HepG2 (cell line): ENCODE measurements around the gene FRMD8. TPM values are rescaled to one million over a fixed set of nuclear protein-coding genes. Genes with fewer than 3 reads are reported as not detected.

ENCODE experiments used
- AHR ChIP-seq: IDR thresholded peaks from 2 replicates; pipeline ENCODE4 v1.6.1; 2018; ENCODE audit warnings: missing genetic modification reagents, missing compliant biosample characterization
- EED ChIP-seq: sonication (generic); formaldehyde crosslinking; IDR thresholded peaks from 2 replicates; pipeline ENCODE4 v1.5.0; 2020; ENCODE audit warnings: mild to moderate bottlenecking, missing genetic modification reagents
- ETV6 ChIP-seq: sonication (generic); formaldehyde crosslinking; conservative IDR thresholded peaks from 2 replicates; pipeline ENCODE4 v1.4.0; 2020; ENCODE audit warnings: missing genetic modification reagents
- GABPB1 ChIP-seq: IDR thresholded peaks from 2 replicates; pipeline ENCODE4 v1.6.1; 2016; ENCODE audit warnings: mild to moderate bottlenecking, missing genetic modification reagents, moderate library complexity, missing compliant biosample characterization
- KLF11 ChIP-seq: IDR thresholded peaks from 2 replicates; pipeline ENCODE4 v1.6.1; 2016; ENCODE audit warnings: missing compliant biosample characterization
- LCORL ChIP-seq, 2 experiments: fragments of 450-650 bp in 1 of 2; sonication (generic) in 1 of 2; formaldehyde crosslinking in 1 of 2; IDR thresholded peaks; 2 replicates each; pipeline versions ENCODE4 v1.5.0 to v1.6.1; 2017 to 2020; ENCODE audit warnings: antibody characterized with exemption in 1 of 2, missing genetic modification reagents in 1 of 2
- MBD4 ChIP-seq: IDR thresholded peaks from 2 replicates; pipeline ENCODE4 v1.6.1; 2012; ENCODE audit warnings: low read length, inconsistent platforms, borderline replicate concordance
- MYPOP ChIP-seq: sonication (generic); formaldehyde crosslinking; IDR thresholded peaks from 2 replicates; pipeline ENCODE4 v1.8.1; 2023; ENCODE audit warnings: mild to moderate bottlenecking, moderate library complexity, missing genetic modification reagents
- NFKBIZ ChIP-seq: IDR thresholded peaks from 2 replicates; pipeline ENCODE4 v1.6.1; 2018; ENCODE audit warnings: missing genetic modification reagents, missing compliant biosample characterization
- PHF20 ChIP-seq: sonication (generic); formaldehyde crosslinking; IDR thresholded peaks from 2 replicates; pipeline ENCODE4 v1.5.0; 2020; ENCODE audit warnings: mild to moderate bottlenecking, missing genetic modification reagents
- POLR2A ChIP-seq, 2 experiments: IDR thresholded peaks; 2 replicates each; pipeline ENCODE4 v1.6.1; 2011; ENCODE audit warnings: low read depth in 2 of 2, low read length in 2 of 2, mild to moderate bottlenecking in 1 of 2, moderate library complexity in 1 of 2; ENCODE audit not compliant: insufficient read depth in 1 of 2
- RFX3 ChIP-seq: IDR thresholded peaks from 2 replicates; pipeline ENCODE4 v1.6.1; 2016; ENCODE audit warnings: missing biosample characterization, missing genetic modification reagents
- SIX1 ChIP-seq: sonication (generic); formaldehyde crosslinking; IDR thresholded peaks from 2 replicates; pipeline ENCODE4 v1.4.0; 2020; ENCODE audit warnings: missing genetic modification reagents, borderline replicate concordance
- SMAD3 ChIP-seq: sonication (generic); formaldehyde crosslinking; IDR thresholded peaks from 2 replicates; pipeline ENCODE4 v1.4.0; 2020; ENCODE audit warnings: missing genetic modification reagents
- SMAD9 ChIP-seq: sonication (generic); formaldehyde crosslinking; IDR thresholded peaks from 2 replicates; pipeline ENCODE4 v1.5.1; 2020; ENCODE audit warnings: mild to moderate bottlenecking, missing genetic modification reagents
- ZBTB26 ChIP-seq: IDR thresholded peaks from 2 replicates; pipeline ENCODE4 v1.6.1; 2016; ENCODE audit warnings: missing compliant biosample characterization, missing genetic modification reagents, borderline replicate concordance
- ZMYM3 ChIP-seq: sonication (generic); formaldehyde crosslinking; IDR thresholded peaks from 2 replicates; pipeline ENCODE4 v1.5.1; 2020; ENCODE audit warnings: mild to moderate bottlenecking, missing genetic modification reagents
- ZNF468 ChIP-seq: sonication (generic); formaldehyde crosslinking; IDR thresholded peaks from 2 replicates; pipeline ENCODE4 v1.8.0; 2022; ENCODE audit warnings: mild to moderate bottlenecking, moderate library complexity, missing genetic modification reagents
- ZNF749 ChIP-seq: sonication (generic); formaldehyde crosslinking; IDR thresholded peaks from 2 replicates; pipeline ENCODE4 v1.8.0; 2022; ENCODE audit warnings: mild to moderate bottlenecking, missing genetic modification reagents, moderate library complexity, borderline replicate concordance
- ZNF788 ChIP-seq: sonication (generic); formaldehyde crosslinking; IDR thresholded peaks from 2 replicates; pipeline ENCODE4 v1.5.0; 2020; ENCODE audit warnings: mild to moderate bottlenecking, missing genetic modification reagents, borderline replicate concordance
- polyA plus RNA-seq, 8 experiments: library from polyadenylated mRNA; depleted of rRNA in 3 of 8; stranded (reverse) in 7 of 8; unstranded in 1 of 8; fragments of >200 nt; fragmentation: Illumina TruSeq in 4 of 8; extraction: Trizol in 4 of 8; gene quantifications; 2 replicates each; pipeline versions ENCODE4 v1.2.1 to v1.2.3, GENCODE V29; 2011 to 2016; ENCODE audit warnings: low read depth in 4 of 8, missing spikeins in 1 of 8, mixed read lengths in 1 of 8; ENCODE audit not compliant: insufficient read depth in 1 of 8
- total RNA-seq, 5 experiments: library from RNA; depleted of rRNA; stranded (reverse); fragments of >200 nt; fragmentation: Illumina TruSeq; extraction: Trizol; gene quantifications; 2 replicates each; pipeline ENCODE4 v1.2.3, GENCODE V29; 2016; ENCODE audit warnings: low read depth in 1 of 5
- TF ChIP-seq, protein P1 (sequence below): sonication (generic); formaldehyde crosslinking; IDR thresholded peaks from 2 replicates; pipeline ENCODE4 v1.4.0; 2020; ENCODE audit warnings: missing genetic modification reagents, borderline replicate concordance
- TF ChIP-seq, protein P2 (sequence below): sonication (generic); formaldehyde crosslinking; IDR thresholded peaks from 2 replicates; pipeline ENCODE4 v1.8.0; 2022; ENCODE audit warnings: missing genetic modification reagents, mild to moderate bottlenecking, inconsistent platforms, borderline replicate concordance

Gene FRMD8
- total and polyA plus RNA-seq, 2 of the 13 experiments (the other 11 are each of a cell fraction or from before 2014, with no cell fraction given): 5.8 to 20.6 TPM

- TF ChIP-seq LCORL (IDR thresholded peaks at IDR 0.05) (no peak), LCORL (CRISPR knock-in tag; IDR thresholded peaks at IDR 0.05) (peak; percentile 47; the same call in 1 of the 2 replicates), SIX1 (CRISPR knock-in tag) (no peak), ZNF468 (CRISPR knock-in tag) (no peak), KLF11 (CRISPR knock-in tag) (no peak), RFX3 (CRISPR knock-in tag) (no peak), ZNF788 (CRISPR knock-in tag) (no peak), AHR (no peak), ZMYM3 (no peak), PHF20 (CRISPR knock-in tag) (no peak), SMAD3 (CRISPR knock-in tag) (no peak; the same call in 1 of the 2 replicates), ZBTB26 (no peak), EED (CRISPR knock-in tag) (no peak), ZNF749 (CRISPR knock-in tag) (0 out of 2 replicates have a peak, but pooled peaks have one; percentile 32), POLR2A (IDR thresholded peaks at IDR 0.05; ENCODE audit: insufficient read depth in 1 of 2, low read depth in 2 of 2, low read length in 2 of 2) (peak; percentile 57 to 93), MYPOP (CRISPR knock-in tag) (no peak), NFKBIZ (CRISPR knock-in tag) (no peak), GABPB1 (CRISPR knock-in tag) (0 out of 2 replicates have a peak, but pooled peaks have one; percentile 25), ETV6 (no peak), MBD4 (peak; percentile 36; the same call in 1 of the 2 replicates), SMAD9 (CRISPR knock-in tag) (no peak)
- TF ChIP-seq, protein P1, sequence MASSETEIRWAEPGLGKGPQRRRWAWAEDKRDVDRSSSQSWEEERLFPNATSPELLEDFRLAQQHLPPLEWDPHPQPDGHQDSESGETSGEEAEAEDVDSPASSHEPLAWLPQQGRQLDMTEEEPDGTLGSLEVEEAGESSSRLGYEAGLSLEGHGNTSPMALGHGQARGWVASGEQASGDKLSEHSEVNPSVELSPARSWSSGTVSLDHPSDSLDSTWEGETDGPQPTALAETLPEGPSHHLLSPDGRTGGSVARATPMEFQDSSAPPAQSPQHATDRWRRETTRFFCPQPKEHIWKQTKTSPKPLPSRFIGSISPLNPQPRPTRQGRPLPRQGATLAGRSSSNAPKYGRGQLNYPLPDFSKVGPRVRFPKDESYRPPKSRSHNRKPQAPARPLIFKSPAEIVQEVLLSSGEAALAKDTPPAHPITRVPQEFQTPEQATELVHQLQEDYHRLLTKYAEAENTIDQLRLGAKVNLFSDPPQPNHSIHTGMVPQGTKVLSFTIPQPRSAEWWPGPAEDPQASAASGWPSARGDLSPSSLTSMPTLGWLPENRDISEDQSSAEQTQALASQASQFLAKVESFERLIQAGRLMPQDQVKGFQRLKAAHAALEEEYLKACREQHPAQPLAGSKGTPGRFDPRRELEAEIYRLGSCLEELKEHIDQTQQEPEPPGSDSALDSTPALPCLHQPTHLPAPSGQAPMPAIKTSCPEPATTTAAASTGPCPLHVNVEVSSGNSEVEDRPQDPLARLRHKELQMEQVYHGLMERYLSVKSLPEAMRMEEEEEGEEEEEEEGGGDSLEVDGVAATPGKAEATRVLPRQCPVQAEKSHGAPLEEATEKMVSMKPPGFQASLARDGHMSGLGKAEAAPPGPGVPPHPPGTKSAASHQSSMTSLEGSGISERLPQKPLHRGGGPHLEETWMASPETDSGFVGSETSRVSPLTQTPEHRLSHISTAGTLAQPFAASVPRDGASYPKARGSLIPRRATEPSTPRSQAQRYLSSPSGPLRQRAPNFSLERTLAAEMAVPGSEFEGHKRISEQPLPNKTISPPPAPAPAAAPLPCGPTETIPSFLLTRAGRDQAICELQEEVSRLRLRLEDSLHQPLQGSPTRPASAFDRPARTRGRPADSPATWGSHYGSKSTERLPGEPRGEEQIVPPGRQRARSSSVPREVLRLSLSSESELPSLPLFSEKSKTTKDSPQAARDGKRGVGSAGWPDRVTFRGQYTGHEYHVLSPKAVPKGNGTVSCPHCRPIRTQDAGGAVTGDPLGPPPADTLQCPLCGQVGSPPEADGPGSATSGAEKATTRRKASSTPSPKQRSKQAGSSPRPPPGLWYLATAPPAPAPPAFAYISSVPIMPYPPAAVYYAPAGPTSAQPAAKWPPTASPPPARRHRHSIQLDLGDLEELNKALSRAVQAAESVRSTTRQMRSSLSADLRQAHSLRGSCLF (CRISPR knock-in tag): no peak
- TF ChIP-seq, protein P2, sequence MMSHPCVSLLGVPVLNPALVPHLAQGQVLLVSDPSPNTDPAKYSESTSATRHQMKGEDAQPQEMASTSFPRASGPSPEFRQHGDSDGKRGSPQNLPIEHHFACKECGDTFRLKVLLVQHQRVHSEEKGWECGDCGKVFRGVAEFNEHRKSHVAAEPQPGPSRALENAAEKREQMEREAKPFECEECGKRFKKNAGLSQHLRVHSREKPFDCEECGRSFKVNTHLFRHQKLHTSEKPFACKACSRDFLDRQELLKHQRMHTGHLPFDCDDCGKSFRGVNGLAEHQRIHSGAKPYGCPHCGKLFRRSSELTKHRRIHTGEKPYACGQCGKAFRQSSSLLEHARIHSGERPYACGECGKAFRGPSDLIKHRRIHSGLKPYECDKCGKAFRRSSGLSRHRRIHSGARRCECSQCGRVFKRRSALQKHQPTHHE (CRISPR knock-in tag): no peak
These were observed 43.4 kb downstream of the FRMD8 start (continued) for GRCh38 chr11:65429724-65430405.
